IPS DF 4.7 (cell line): ENCODE data around the gene BTNL9.
"Not testable (repeated sequence)": the region's sequence is repeated elsewhere in the genome, so short reads cannot be mapped to it uniquely, and the experiment has no call there.

Source experiments
- DNase-seq: peaks from one replicate; pipeline ENCODE4 v3.0.0-alpha.2; 2013; ENCODE audit warnings: low spot score; ENCODE audit errors: extremely low read depth

The BTNL9 gene

GRCh38 chr5:181060924-181061323 is 20.9 kb downstream of the BTNL9 start:
- no peak for DNase-seq

DNA sequence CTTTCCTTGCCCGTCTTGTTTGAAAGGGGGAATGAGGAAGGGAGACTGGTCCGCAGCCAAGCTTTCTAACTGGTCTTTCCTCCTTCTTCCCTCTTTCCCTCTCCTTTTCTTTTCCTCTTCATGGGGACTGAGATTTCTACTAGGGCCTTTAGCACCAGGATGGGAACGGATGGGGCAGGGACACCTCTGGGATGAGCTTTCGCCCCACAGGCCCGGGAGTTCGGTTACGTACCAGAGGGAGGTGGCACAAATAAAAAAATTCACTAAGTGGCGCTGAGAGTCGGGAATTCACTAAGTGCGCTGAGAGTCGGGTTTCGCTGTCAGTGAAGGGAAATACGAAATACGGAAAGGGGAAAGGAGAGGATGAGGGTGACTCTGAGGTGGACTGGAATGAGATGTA is 21.6 kb downstream of the BTNL9 start:
- no peak for DNase-seq

DNA sequence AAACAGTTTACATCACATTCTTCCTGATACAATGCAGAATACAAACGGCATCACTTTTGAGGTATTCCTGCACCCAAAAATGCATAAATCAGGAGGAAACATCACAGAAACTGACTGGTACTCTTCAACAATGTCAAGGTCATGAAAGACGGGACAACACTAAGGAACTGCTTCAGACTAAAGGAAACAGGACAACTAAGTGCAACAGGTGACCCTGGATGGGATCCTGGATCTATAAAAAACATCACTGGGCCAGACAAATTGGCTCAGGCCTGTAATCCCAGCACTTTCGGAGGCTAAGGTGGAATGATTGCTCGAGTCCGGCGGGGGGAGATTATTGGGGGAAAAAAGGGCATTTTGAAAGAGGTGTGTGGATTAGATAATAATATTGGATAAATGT is 22.6 kb downstream of the BTNL9 start:
- no peak for DNase-seq

- no peak for DNase-seq
These were observed 23.4 kb downstream of the BTNL9 start for GRCh38 chr5:181063514-181063913.

DNA sequence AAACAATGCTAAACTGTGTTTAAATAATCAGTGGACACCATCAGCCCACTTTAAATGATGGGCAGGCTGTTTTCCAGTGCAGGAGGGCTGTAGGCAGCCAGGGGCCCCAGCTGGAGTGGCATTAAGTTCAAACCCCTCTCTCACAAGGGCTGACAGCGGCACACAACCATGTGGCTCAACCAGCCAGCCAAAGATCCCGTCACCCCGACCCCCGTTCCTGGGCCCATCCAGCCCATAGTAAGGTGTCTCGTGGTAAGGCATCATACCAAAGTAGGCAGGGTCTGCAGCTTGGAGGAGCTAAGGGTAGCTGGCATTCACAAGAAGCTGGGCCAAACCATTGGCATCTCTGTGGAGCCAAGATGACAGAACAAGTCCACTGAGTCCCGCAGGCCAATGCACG is 24.9 kb downstream of the BTNL9 start:
- DNase-seq = no peak

DNA sequence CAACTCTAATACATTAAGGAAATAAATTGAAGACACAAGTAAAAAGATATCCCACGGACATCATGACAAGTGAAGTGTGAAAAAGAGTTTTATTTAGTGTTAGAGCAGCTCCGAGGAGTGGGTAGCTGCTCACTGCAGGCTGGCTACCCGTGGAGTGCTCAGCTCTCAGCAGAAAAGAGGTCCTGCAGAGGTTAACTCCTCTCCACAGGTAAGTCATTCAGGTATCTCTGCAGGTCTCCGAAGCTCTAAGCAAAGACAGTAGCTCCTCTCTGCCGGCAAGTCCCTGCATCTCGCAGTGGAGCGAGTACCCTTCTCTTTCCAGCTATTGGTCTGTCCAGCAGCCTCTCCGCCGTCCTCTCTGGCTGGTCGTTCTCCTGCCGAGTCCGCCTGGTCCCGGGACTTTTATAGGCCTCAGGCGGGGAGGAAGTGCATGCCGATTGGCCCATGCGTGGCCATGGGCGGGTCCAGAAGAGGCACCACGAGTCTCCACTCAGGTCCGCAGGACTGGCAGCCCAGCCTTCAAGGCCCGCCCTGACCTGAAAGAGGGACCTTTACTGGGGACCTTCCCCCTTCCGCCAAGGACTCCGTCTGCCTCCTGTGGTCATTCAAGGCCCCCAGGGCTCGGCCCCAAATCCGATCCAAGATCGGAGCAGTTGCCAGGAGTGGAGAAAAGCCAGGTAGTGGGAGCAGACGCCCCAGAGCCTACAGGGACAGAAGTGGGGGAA is 29.9 kb downstream of the BTNL9 start:
- DNase-seq = no peak

DNA sequence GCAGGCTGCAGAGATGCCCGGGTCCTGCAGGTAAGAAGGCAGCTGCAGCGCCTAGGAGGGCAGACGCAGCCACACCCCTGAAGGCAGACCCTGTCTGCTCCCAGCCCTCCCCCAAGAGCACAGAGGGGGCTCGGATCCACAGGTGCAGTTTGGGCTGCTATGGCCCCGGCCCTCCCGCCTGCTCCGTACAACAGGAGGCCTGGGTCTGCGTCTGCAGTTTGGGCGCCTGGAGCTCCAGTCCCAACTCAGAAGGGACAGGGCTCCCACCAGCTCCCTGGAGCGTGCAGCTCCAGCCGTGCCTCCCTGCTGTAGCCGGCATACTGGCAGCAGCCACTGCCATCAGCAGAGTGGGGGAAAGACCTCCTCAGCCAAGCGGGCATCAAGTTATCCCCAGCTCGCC is 30.5 kb downstream of the BTNL9 start:
- no peak for DNase-seq

GRCh38 chr5:181071257-181071656 is 31.2 kb downstream of the BTNL9 start:
- DNase-seq = no peak

DNA sequence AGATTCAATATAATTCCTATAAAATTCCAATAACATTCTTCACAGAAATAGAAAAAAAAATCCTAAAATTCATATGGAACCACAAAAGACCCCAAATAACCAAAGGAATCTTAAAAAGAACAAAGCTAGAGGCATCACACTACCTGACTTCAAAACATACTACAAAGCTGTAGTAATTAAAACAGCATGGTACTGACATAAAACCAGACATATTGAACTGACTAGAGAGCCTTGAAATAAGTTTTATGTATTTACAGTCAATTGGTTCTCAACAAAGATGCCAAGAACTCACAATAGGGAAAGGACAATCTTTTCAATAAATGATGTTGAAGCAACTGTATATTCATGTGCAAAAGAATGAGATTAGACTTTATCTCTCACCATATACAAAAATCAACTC is 36.9 kb downstream of the BTNL9 start:
- no peak for DNase-seq

- DNase-seq = no peak
These were observed 41.9 kb downstream of the BTNL9 start for GRCh38 chr5:181081989-181082388.

GRCh38 chr5:181084621-181085195 is 44.6 kb downstream of the BTNL9 start:
- no peak for DNase-seq

- DNase-seq = no peak
These were observed 46.2 kb downstream of the BTNL9 start for GRCh38 chr5:181086026-181086883.

- no peak for DNase-seq
These were observed 46.8 kb downstream of the BTNL9 start for GRCh38 chr5:181086884-181087205.

DNA sequence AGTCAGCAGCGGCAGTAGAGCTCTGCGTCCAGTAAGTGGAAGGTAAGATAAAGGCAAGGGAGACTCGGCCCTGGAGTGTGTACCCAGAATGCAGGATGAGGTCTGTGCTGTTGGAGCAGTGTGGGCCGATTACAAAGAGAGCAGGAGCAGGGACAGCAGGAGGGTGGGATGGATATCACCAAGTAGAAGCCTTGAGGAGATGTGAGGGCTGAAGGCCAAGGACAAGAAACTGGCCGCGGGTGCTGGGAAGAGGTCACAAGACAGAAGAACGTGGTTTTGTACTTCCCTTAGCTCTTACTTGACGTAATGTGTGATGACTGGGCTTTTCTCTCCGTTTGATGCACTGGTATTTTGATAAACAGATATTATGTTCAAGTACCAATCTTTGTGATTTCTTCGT is 47.2 kb downstream of the BTNL9 start:
- no peak for DNase-seq

GRCh38 chr5:181088289-181088688 is 48.2 kb downstream of the BTNL9 start:
- no peak for DNase-seq

DNA sequence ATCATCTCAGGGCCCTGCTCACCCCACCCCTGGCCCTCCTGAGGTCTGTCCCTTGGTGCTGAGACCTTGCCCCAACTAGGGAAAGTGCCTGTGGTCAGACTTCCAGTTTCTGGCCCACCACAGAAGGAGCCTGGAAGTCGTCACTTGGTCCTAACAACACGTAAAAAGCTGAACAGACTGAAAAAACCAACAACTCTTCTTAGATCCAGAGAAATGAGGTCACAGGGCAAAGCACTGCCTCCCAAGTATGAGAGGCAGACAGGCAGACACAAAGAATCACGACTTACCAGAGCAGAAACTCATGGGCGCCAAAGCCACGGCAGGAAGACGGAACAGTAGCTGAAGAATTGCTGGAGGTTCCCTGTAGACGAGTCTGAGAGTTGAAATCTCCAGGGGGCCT is 52.4 kb downstream of the BTNL9 start:
- no peak for DNase-seq

GRCh38 chr5:181095162-181095561 is 55.1 kb downstream of the BTNL9 start:
- not testable (repeated sequence) for DNase-seq

DNA sequence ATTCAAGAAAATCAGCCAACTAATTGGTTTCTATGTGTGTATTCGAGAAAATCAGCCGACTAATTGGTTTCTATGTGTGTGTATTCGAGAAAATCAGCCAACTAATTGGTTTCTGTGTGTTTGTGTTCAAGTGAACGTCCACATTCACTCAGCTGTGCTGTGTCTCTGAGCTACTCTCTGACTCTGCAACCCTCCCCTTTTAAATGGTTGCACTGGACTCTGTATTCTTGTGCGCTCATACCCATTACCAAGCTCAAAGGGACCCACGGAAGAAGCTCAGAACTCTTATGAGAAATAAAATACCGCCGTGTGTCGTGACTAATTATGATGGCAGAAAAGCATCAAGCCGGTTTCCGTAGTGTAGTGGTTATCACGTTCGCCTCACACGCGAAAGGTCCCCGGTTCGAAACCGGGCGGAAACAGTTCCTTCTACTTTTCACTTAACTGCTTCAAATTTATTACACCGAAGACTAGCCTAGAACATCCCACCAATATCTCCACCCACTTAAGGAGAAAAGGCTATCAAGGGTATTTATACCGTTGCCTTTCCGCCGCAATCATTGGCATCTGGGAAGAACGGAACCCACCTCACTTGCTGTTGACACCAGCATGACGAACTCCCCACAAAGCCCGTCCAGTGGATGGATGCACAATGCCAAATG is 56.8 kb downstream of the BTNL9 start:
- DNase-seq = not testable (repeated sequence)

- not testable (repeated sequence) for DNase-seq
These were observed 57.3 kb downstream of the BTNL9 start for GRCh38 chr5:181097383-181097753.

DNA sequence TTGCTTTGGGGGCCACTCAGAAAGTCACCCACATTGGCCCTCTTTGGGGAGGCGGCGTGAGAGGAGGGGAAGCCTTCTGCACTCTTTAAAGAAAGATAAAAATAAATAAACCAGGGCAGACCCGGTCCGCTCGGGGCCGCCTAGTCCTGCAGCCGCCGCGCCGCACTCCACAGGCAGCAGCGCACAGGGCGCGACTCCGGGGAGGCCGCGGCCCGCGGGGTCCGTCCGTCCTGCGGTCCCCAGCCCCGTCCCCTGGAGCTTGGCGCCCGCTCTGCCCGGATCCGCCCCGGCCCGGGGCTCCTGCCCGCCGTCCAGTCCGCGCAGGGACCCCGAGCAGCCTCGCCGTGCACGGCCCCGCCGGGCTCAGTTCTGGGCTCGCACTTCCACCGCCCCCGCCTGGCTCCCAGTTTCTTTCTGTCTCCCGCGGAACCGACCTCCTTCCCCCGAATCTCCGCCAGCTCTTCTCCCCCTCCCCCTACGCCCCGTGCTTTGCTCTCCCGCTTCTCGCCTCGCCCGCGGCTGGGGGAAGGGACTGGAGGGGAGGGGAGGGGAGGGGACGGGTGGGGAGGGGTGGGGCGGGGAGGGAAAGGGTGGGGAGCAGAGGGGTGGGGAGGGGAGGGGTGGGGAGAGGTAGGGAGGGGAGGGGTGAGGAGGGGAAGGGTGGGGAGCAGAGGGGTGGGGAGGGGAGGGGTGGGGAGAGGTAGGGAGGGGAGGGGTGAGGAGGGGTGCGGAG is 57.9 kb downstream of the BTNL9 start:
- DNase-seq = not testable (repeated sequence)
